ENCODE measurements around the gene CTAGE8.
"Not testable (repeated sequence)": the region's sequence is repeated elsewhere in the genome, so short reads cannot be mapped to it uniquely, and the experiment has no call there.

CTAGE8 gene

GRCh38 chr7:144269188-144269587 is at the start of gene CTAGE8:
Gene CTAGE8, minus strand, starts transcription at chr7:144269288. Its CDS starts 38 bp downstream, at chr7:144269250.
- DNase-seq: not testable (repeated sequence)

- DNase-seq: not testable (repeated sequence)
These were observed 48.4 kb upstream of the CTAGE8 start for GRCh38 chr7:144317537-144317936.

- not testable (repeated sequence) for DNase-seq
These were observed 42.9 kb upstream of the CTAGE8 start, which contains the start of gene OR2A1 for GRCh38 chr7:144311872-144312469. Gene OR2A1, plus strand, starts transcription at chr7:144312419. Its CDS starts 5,706 bp downstream, at chr7:144318125.

GRCh38 chr7:144311218-144311617 is 42.1 kb upstream of the CTAGE8 start:
- not testable (repeated sequence) for DNase-seq

GRCh38 chr7:144309702-144310101 is 40.6 kb upstream of the CTAGE8 start:
- not testable (repeated sequence) for DNase-seq

GRCh38 chr7:144305156-144305555 is 36.1 kb upstream of the CTAGE8 start:
- DNase-seq: not testable (repeated sequence)

GRCh38 chr7:144303607-144304006 is 34.5 kb upstream of the CTAGE8 start:
- DNase-seq: not testable (repeated sequence)

GRCh38 chr7:144302578-144303303 is 33.7 kb upstream of the CTAGE8 start:
- not testable (repeated sequence) for DNase-seq

GRCh38 chr7:144293794-144294499 is 24.9 kb upstream of the CTAGE8 start:
- not testable (repeated sequence) for DNase-seq

- DNase-seq: not testable (repeated sequence)
These were observed 23.5 kb upstream of the CTAGE8 start for GRCh38 chr7:144292384-144293161.

GRCh38 chr7:144291607-144292006 is 22.5 kb upstream of the CTAGE8 start:
- not testable (repeated sequence) for DNase-seq

- not testable (repeated sequence) for DNase-seq
These were observed 18.2 kb upstream of the CTAGE8 start for GRCh38 chr7:144287171-144287784.

GRCh38 chr7:144283716-144284115 is 14.6 kb upstream of the CTAGE8 start:
- not testable (repeated sequence) for DNase-seq

GRCh38 chr7:144282490-144282889 is 13.4 kb upstream of the CTAGE8 start:
- DNase-seq: not testable (repeated sequence)

GRCh38 chr7:144281981-144282380 is 12.9 kb upstream of the CTAGE8 start:
- not testable (repeated sequence) for DNase-seq

- not testable (repeated sequence) for DNase-seq
These were observed 10.9 kb upstream of the CTAGE8 start for GRCh38 chr7:144280010-144280409.

GRCh38 chr7:144275281-144275680 is 6.2 kb upstream of the CTAGE8 start:
- DNase-seq: not testable (repeated sequence)

GRCh38 chr7:144264692-144265091 is 4.4 kb downstream of the CTAGE8 start, which contains the start of gene OR2A7:
Gene OR2A7, minus strand, starts transcription at chr7:144264792. Its CDS starts 5,164 bp downstream, at chr7:144259628.
- not testable (repeated sequence) for DNase-seq

- not testable (repeated sequence) for DNase-seq
These were observed 7.0 kb downstream of the CTAGE8 start for GRCh38 chr7:144262128-144262527.

- DNase-seq: not testable (repeated sequence)
These were observed 10.0 kb downstream of the CTAGE8 start for GRCh38 chr7:144259067-144259466.

GRCh38 chr7:144256112-144256511 is 13.0 kb downstream of the CTAGE8 start:
- DNase-seq: no peak

GRCh38 chr7:144255471-144255897 is 13.6 kb downstream of the CTAGE8 start:
- no peak for DNase-seq

Measured in NCI-H446 treated with DMSO at 0.1 percent for 48 hours (cell line).